Peyer's patch (tissue), 4 donors: Measurements from ENCODE around the gene TARBP1.

Experiments used
- CTCF ChIP-seq, 6 experiments: fragments of 450-650 bp in 4 of 6; fragments of 200-600 bp in 2 of 6; sonication (generic) in 1 of 6; IDR thresholded peaks; one replicate each; pipeline ENCODE4 v1.5.1; 2017 to 2019; ENCODE audit warnings: antibody characterized with exemption in 6 of 6, mild to moderate bottlenecking in 3 of 6, moderate library complexity in 1 of 6
- POLR2A ChIP-seq, 2 donors: fragments of 450-650 bp; IDR thresholded peaks; one replicate each; pipeline ENCODE4 v1.5.1; 2017; ENCODE audit warnings: antibody characterized with exemption in 2 of 2, mild to moderate bottlenecking in 2 of 2, moderate library complexity in 2 of 2

DNA sequence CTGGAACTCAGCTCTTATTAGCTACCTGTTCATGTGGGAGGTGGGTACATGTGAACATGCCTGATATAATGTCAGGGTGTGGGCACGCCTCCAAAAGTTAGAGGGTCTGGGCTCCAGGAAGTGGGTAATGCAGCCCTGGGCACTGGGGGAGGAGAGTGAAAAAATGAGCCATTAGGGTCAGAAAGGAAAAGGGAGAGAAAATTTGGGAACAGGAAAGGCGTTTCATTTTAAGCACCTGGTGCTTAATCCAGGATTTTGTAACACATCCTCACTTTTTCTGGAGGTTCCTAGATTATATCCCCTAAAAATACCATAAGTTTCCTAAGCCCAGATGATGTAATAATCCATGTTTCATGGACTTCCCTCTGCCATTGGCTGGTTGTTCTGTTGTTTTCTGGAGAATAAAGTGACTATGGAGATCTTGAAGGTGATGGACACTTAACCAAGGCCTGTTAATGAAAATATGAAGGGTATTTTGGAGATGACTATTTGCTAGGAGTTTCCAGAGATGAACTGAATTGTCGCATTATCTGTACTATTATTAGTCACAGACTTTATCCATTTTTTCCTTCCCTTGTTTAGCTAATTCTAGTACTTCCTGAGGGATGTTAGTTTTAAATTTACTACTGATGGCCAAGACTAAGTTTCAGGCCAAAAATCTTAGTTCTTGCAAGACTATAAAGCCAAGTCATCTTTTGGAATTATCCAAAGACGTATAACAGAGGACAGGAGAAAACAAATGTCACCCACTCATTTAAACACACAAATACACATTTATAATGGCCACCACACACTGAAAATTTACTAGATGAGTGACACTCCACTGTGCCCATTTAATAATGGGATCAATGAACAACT lies 24.4 kb upstream of the TARBP1 start:
- TF ChIP-seq CTCF (IDR thresholded peaks at IDR 0.05): no peak
- no peak for TF ChIP-seq POLR2A (IDR thresholded peaks at IDR 0.05)
